Aorta (tissue), 5 donors: ENCODE results near the gene DENND1C. TPM values are rescaled to one million over a fixed set of nuclear protein-coding genes. Genes with fewer than 3 reads are reported as not detected.

ENCODE experiments used
- ATAC-seq: fragments of 200-7000 bp; cut with Tn5 transposase; one replicate; pipeline ENCODE4 v1.9.1; 2022; ENCODE audit warnings: moderate library complexity; ENCODE audit not compliant: low FRiP score
- DNase-seq, 2 donors: peaks; one replicate each; pipeline ENCODE4 v3.0.0-alpha.2; 2020
- H3K27ac ChIP-seq, 2 donors: one replicate each; pipeline ENCODE4 v1.5.1; 2013; ENCODE audit warnings: low read length in 2 of 2, mild to moderate bottlenecking in 2 of 2, moderate library complexity in 2 of 2, control low read depth in 1 of 2, inconsistent platforms in 1 of 2, low read depth in 1 of 2
- H3K27me3 ChIP-seq, 2 donors: one replicate each; pipeline ENCODE4 v1.6.1; 2013; ENCODE audit warnings: control low read depth in 1 of 2, low read length in 1 of 2, mild to moderate bottlenecking in 1 of 2, moderate library complexity in 1 of 2; ENCODE audit not compliant: insufficient read depth in 2 of 2, control insufficient read depth in 1 of 2
- H3K36me3 ChIP-seq, 2 donors: one replicate each; pipeline ENCODE4 v1.6.1; 2013; ENCODE audit warnings: control low read depth in 1 of 2, low read length in 1 of 2, mild to moderate bottlenecking in 1 of 2; ENCODE audit not compliant: insufficient read depth in 2 of 2, control insufficient read depth in 1 of 2
- H3K4me1 ChIP-seq, 2 donors: one replicate each; pipeline ENCODE4 v1.6.1; 2013; ENCODE audit warnings: low read length in 2 of 2, control low read depth in 1 of 2, mild to moderate bottlenecking in 1 of 2, moderate library complexity in 1 of 2; ENCODE audit not compliant: insufficient read depth in 2 of 2, control insufficient read depth in 1 of 2
- H3K4me3 ChIP-seq, 2 donors: one replicate each; pipeline ENCODE4 v1.5.1; 2013; ENCODE audit warnings: low read length in 2 of 2, control low read depth in 1 of 2, mild to moderate bottlenecking in 1 of 2
- H3K9me3 ChIP-seq: one replicate; pipeline ENCODE4 v1.6.1; 2013; ENCODE audit warnings: mild to moderate bottlenecking, low read length; ENCODE audit not compliant: control insufficient read depth
- WGBS, 2 donors: extraction: QIAGEN DNeasy Blood & Tissue Kit; methylation state at CpG; one replicate each; pipeline ENCODE4 v1.1.7; 2013; 5-methylcytosine and 5-hydroxymethylcytosine counted together
- intact Hi-C, 2 donors: fragments of 100-400 bp; cut with DNase I; formaldehyde crosslinking; loops; one replicate each; pipeline versions ENCODE4 v1.14.2 to v1.15.0; 2022
- long read RNA-seq, 2 donors: library from polyadenylated mRNA; unstranded; transcript quantifications; one replicate each; pipeline ENCODE4 v2.0.0, GENCODE V29; 2020 to 2021
- polyA plus RNA-seq, 2 donors: library from polyadenylated mRNA; stranded (reverse); fragments of 200-250 nt; gene quantifications; one replicate each; pipeline ENCODE4 v1.2.3, GENCODE V29; 2013
- total RNA-seq, 2 donors: library from RNA; stranded (reverse); fragmentation: NEBNext Ultra II Directional; extraction: Animal tissue kit (Norgen Biotek cat#: 25700); gene quantifications; one replicate each; pipeline ENCODE4 v1.2.1, GENCODE V29; 2021
- donor health status: healthy with polysubstance abuse.
- donor health status: Bipolar disorder and iron deficiency.
- donor health status: DM: no; HTN: no; CAD: no.
- donor health status: DM: no; HTN: no; CAD: no.
- donor health status: DM: yes; HTN: yes; CAD: no.

Gene DENND1C, protein sequence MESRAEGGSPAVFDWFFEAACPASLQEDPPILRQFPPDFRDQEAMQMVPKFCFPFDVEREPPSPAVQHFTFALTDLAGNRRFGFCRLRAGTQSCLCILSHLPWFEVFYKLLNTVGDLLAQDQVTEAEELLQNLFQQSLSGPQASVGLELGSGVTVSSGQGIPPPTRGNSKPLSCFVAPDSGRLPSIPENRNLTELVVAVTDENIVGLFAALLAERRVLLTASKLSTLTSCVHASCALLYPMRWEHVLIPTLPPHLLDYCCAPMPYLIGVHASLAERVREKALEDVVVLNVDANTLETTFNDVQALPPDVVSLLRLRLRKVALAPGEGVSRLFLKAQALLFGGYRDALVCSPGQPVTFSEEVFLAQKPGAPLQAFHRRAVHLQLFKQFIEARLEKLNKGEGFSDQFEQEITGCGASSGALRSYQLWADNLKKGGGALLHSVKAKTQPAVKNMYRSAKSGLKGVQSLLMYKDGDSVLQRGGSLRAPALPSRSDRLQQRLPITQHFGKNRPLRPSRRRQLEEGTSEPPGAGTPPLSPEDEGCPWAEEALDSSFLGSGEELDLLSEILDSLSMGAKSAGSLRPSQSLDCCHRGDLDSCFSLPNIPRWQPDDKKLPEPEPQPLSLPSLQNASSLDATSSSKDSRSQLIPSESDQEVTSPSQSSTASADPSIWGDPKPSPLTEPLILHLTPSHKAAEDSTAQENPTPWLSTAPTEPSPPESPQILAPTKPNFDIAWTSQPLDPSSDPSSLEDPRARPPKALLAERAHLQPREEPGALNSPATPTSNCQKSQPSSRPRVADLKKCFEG
- total RNA-seq (1 to 10 TPM; 3.9 to 7.6 TPM), polyA plus RNA-seq (1 to 10 TPM in 1 of 2 donors, under 1 TPM in 1; 0.20 to 1.9 TPM)
- long read RNA-seq, donor 1, partial matches to known transcripts: 0 of 1 reads
- long read RNA-seq, donor 1, other reads (novel, unspliced or antisense): 1 of 1 reads
- long read RNA-seq, donor 2, partial matches to known transcripts: 1 of 2 reads
- long read RNA-seq, donor 2, other reads (novel, unspliced or antisense): 1 of 2 reads

DNA sequence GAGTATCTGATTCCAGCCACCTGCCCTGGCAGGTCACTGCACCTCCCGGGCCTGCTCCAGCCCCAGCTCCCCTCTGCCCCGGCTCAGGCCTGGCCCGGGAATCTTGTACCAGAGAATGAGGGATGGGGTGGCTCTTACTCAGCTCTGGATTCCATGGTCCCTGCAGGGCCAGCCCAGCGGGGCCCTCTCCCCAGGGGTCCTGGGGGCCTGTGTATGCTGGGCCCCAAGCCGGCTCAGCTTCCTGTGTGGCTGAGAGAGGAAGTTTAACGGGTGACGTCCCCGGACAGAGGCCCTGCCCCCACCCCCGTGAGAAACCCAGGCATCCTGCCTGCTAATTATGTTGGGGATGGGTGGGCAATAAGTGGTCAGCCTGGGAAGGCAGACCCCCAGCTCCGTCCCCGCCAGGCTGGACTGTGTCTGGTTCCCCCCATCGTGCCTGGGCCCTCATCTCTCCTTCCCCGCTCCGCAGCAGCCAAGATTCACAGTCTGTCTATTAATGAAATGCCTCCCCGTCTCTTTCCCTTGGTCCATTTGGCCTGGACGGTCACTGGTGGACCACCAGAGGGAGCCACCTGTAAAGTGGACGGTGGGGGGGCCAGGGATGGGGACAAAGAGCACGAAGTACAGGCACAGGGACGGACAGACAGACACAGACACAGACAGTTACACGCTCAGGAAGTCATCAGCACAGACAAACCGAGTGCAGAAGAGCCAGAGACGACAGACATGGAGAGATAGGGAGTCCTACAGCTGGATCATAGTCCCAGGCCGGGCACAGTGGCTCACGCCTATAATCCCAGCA lies at the start of gene DENND1C:
DENND1C (minus strand) TSS at position 247 of the 802 bp plus-strand sequence; CDS start at position 155, 92 bp downstream.
- intact Hi-C loops: no loop called here
- peak in 1 of 2 donors; percentile 73 for DNase-seq
- Histone ChIP-seq H3K36me3 (no peaks in the 10 kb centered on the region), H3K4me3 (no peak within 1 kb of the TSS), H3K27ac (no peak within 1 kb of the TSS), H3K9me3 (no peaks in the 10 kb centered on the region), H3K4me1 (no peaks in the 10 kb centered on the region), H3K27me3 (no peaks in the 10 kb centered on the region)
- peak; percentile 45 for ATAC-seq
- 33 to 34% methylated on average over 24 of the region's 24 CpGs for WGBS, 2 donors

DNA sequence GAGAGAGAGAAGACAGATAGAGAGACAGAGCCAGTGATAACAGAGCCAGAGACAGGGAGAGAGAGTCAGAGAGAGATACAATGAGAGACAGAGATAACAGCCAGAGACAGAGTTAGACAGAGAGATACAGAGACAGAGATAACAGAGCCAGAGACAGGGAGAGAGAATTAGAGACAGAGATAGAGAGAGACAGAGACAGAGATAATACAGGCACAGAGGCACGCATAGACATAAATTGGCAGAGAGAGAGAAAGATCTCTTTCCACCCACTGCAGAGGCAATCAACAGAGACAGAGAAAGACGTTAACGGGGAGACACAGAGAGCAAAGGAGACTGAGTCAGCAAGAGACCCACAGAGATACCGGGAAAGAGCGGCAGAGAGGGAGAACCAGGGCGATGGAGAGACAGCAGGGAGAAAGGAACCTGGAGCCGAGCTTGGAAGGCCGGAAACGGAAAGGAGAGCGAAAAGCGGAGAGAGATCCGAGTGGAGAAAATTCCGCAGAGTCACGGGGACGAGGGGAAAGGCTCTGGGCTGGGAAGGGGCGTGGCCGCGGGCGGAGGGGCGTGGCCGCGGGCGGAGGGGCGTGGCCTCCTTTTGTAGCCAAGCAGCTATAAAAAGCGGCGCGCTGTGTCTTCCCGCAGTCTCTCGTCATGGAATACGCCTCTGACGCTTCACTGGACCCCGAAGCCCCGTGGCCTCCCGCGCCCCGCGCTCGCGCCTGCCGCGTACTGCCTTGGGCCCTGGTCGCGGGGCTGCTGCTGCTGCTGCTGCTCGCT lies 49.0 kb upstream of the DENND1C start, which contains the start of gene TNFSF9:
TNFSF9 (plus strand) TSS at position 641 of the 777 bp plus-strand sequence; CDS start at position 652, 11 bp downstream.
- ATAC-seq (peak; percentile 93), DNase-seq (peak; percentile 90 to 95)
- Histone ChIP-seq H3K27ac (no peak within 1 kb of the TSS), H3K36me3 (no peaks in the 10 kb centered on the region), H3K9me3 (no peaks in the 10 kb centered on the region), H3K4me3 (no peak within 1 kb of the TSS), H3K27me3 (no peaks in the 10 kb centered on the region), H3K4me1 (no peaks in the 10 kb centered on the region)
- WGBS, 2 donors: 1 to 2% methylated on average over 31 to 44 of the region's 44 CpGs
- intact Hi-C loops: no loop called here

DNA sequence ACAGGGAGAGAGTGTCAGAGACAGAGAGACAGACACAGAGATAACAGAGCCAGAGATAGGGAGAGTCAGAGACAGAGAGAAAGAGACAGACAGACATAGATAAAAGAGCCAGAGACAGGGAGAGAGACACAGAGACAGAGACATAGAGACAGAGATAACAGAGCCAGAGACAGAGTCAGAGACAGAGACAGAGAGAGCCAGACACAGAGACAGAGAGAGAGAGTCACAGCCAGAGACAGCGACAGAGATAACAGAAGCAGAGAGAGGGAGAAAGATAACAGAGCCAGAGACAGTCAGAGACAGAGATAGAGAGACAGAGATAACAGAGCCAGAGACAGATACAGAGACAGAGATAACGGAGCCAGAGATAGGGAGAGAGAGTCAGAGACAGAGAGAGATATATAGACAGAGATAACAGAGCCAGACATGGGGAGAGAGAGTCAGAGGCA lies 48.4 kb upstream of the DENND1C start:
- DNase-seq (no peak), ATAC-seq (no peak)
- no peaks in the 10 kb centered on the region for H3K4me1 ChIP-seq
- H3K36me3 ChIP-seq: no peaks in the 10 kb centered on the region
- H3K9me3 ChIP-seq: no peaks in the 10 kb centered on the region
- intact Hi-C loops: loop anchor here in 1 of 2 donors (10.0 kb wide), 1 partner anchor 205 kb away; the partner anchor contains the start of genes GPR108 and TRIP10
- H3K27ac ChIP-seq: no peak overlapping the region
- 75 to 84% methylated on average over 2 of the region's 2 CpGs for WGBS, 2 donors
- no peaks in the 10 kb centered on the region for H3K27me3 ChIP-seq
- H3K4me3 ChIP-seq: no peak overlapping the region

DNA sequence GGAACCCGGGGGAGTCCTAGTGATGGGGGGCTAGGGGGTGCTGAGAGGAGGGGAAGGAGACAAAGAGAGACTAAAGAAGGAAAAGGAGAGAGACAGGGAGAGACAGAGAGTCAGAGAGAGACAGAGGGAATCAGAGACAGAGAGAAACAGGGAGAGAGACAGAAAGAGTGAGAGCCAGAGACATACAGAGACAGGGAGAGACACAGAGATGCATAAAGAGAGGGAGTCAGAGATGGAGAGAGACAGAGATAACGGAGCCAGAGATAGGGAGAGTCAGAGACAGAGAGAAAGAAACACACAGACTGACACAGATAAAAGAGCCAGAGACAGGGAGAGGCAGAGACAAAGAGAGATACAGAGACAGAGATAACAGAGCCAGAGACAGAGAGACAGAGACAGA lies 47.8 kb upstream of the DENND1C start:
- Histone ChIP-seq H3K4me3 (no peak overlapping the region), H3K4me1 (no peaks in the 10 kb centered on the region), H3K36me3 (no peaks in the 10 kb centered on the region), H3K27ac (no peak overlapping the region), H3K27me3 (no peaks in the 10 kb centered on the region), H3K9me3 (no peaks in the 10 kb centered on the region)
- ATAC-seq (no peak), DNase-seq (no peak)
- intact Hi-C loops: loop anchor here in 1 of 2 donors (10.0 kb wide), 1 partner anchor 205 kb away; the partner anchor contains the start of genes GPR108 and TRIP10
- WGBS, 2 donors: 39 to 62% methylated on average over 2 of the region's 2 CpGs

DNA sequence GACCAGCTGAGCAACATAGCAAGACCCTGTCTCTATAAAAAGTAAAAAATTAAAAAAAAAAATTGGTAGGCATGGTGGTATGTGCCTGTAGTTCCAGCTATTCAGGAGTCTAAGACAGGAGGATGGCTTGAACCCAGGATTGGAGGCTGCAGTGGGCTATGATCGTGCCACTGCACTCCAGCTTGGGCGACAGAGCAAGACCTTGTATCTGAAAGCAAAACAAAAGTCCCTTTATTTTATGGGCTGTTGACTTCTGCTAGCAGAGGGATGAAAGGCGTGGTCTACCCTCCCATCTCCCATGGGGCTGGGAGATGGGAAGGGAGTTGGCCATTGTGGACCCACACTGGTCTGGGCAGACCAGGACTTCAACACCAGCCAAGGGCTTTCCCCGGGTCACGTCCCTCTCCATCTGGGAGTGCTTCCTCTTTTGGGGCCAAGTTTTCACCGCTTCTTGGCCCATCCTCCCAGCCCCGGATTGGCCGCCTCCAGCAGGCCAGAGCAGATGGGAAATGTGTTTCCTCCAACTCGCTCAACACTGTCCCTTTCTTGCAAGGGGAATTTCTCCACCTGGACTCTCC lies 47.0 kb upstream of the DENND1C start:
- DNase-seq (peak in 1 of 2 donors; percentile 84), ATAC-seq (peak; percentile 33)
- WGBS, 2 donors: 24 to 30% methylated on average over 9 of the region's 9 CpGs
- intact Hi-C loops: loop anchor here in 1 of 2 donors (10.0 kb wide), 1 partner anchor 206 kb away; the partner anchor contains the start of genes GPR108 and TRIP10
- Histone ChIP-seq H3K4me3 (no peak overlapping the region), H3K9me3 (no peaks in the 10 kb centered on the region), H3K27me3 (no peaks in the 10 kb centered on the region), H3K36me3 (no peaks in the 10 kb centered on the region), H3K27ac (no peak overlapping the region), H3K4me1 (no peaks in the 10 kb centered on the region)

DNA sequence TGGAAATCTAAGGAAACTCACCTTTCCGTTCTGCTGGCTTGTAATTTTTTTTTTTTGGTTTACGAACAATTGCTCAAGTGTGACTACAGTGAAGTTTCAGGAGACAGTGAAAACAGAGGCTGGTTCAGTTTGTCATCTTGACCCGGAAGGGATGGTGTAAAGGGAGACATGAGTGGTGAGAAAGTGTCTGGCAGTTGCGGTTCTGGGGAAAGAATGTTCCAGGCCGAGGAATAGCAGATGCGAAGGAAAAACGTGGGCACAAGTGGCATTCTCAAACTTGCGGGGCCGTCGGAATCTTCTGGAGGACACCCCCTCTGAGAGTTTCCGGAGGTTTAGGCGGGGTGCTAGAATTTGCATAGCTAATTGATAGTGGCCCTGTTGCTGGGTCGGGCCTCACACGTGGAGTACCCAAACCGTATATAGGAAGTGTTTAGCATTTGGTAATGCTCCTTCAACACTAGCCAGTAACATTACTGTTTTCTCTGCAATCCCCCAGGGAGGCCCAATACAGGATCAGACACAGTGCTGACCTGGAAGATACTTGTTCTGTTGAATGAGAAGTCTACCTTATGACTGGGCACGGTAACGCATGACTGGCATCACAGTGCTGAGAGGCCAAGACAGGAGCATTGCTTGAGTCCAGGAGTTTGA lies 46.4 kb upstream of the DENND1C start:
- Histone ChIP-seq H3K27ac (no peak overlapping the region), H3K36me3 (no peaks in the 10 kb centered on the region), H3K4me1 (no peaks in the 10 kb centered on the region), H3K4me3 (no peak overlapping the region), H3K9me3 (no peaks in the 10 kb centered on the region), H3K27me3 (no peaks in the 10 kb centered on the region)
- ATAC-seq: no peak
- 54% methylated on average over 17 of the region's 17 CpGs for WGBS, 2 donors
- intact Hi-C loops: loop anchor here in 1 of 2 donors (10.0 kb wide), 1 partner anchor 207 kb away; the partner anchor contains the start of genes GPR108 and TRIP10
- no peak for DNase-seq

DNA sequence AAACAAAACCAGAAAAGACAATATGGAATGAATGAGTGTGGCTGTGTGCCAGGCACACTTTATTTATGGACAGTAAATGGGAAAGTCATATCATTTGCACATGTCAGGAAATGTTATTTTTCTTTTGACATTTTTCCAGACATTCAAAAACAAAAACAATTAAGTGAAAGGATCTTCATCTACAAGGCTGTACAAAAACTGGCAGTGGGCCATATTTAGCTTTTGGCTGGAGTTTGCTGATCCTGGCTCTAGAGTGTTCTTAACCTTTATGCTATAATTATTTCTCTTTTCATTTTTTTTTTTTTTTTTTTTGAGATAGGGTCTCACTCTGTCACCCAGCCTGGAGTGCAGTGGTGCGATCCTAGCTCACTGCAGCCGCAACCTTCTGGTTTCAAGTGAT lies 42.7 kb upstream of the DENND1C start:
- no peak overlapping the region for H3K27ac ChIP-seq
- 65% methylated on average over 2 of the region's 2 CpGs for WGBS, 2 donors
- no peak for ATAC-seq
- no peak overlapping the region for H3K4me3 ChIP-seq
- no peaks in the 10 kb centered on the region for H3K36me3 ChIP-seq
- intact Hi-C loops: loop anchor here in 1 of 2 donors (10.0 kb wide), 1 partner anchor 210 kb away; the partner anchor contains the start of genes GPR108 and TRIP10
- DNase-seq: no peak
- H3K4me1 ChIP-seq: no peaks in the 10 kb centered on the region
- H3K9me3 ChIP-seq: no peaks in the 10 kb centered on the region
- no peaks in the 10 kb centered on the region for H3K27me3 ChIP-seq
